Thyroid gland (tissue), 4 donors: ENCODE data around the gene CYP26B1.

Source experiments
- POLR2A ChIP-seq, 2 donors: fragments of 450-650 bp; IDR thresholded peaks; one replicate each; pipeline ENCODE4 v1.6.1; 2017; ENCODE audit warnings: antibody characterized with exemption in 2 of 2, mild to moderate bottlenecking in 2 of 2, moderate library complexity in 1 of 2
- TF ChIP-seq, protein P1 (sequence below), 6 experiments: fragments of 200-600 bp in 3 of 6; fragments of 450-650 bp in 3 of 6; sonication (generic) in 3 of 6; IDR thresholded peaks; one replicate each; pipeline ENCODE4 v1.5.1; 2016 to 2019; ENCODE audit warnings: antibody characterized with exemption in 6 of 6, mild to moderate bottlenecking in 2 of 6, inconsistent platforms in 1 of 6, moderate library complexity in 1 of 6

DNA sequence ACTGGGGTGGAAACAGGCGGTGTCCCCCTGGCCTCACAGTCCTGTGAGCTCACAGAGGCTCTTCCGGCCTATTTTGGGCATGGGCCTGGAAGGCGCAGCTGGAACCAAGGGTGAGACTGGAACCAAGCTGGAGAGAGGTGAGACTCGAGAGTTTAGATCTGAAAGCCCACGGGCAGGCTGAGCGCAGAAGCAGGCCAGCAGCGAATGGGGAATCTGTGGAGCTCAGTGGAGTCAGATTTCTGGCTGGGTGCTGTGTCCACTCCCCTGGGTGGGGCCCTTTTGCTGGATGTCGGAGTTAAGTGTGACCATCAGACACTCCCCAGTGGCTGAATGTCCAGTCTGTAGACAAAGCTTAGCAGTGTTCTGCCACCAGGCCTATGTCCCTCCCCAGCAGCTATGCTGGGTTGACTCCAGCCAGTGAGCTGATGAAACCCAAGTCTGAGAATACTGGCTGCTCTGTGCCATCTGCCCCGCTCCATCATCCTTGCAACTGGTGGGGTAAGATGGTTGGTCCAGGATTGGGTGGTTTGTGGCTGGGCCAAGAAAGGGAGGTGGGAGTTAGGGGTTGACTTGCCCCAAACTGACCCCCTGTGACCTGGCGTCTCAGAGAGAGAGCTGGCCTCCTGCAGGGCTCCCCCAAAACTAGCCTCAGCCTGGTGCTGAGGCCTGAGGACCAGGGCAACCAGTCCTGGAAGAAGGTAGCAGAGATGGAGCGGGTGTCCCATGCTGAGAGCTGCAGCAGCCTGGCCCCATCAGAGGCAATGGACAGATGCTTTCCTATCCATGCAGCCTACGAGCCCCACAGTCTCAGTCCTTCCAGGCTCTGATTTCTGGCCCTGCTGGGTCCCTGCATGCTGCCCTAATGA, 34.4 kb downstream of the CYP26B1 start:
- TF ChIP-seq, protein P1, sequence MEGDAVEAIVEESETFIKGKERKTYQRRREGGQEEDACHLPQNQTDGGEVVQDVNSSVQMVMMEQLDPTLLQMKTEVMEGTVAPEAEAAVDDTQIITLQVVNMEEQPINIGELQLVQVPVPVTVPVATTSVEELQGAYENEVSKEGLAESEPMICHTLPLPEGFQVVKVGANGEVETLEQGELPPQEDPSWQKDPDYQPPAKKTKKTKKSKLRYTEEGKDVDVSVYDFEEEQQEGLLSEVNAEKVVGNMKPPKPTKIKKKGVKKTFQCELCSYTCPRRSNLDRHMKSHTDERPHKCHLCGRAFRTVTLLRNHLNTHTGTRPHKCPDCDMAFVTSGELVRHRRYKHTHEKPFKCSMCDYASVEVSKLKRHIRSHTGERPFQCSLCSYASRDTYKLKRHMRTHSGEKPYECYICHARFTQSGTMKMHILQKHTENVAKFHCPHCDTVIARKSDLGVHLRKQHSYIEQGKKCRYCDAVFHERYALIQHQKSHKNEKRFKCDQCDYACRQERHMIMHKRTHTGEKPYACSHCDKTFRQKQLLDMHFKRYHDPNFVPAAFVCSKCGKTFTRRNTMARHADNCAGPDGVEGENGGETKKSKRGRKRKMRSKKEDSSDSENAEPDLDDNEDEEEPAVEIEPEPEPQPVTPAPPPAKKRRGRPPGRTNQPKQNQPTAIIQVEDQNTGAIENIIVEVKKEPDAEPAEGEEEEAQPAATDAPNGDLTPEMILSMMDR (IDR thresholded peaks at IDR 0.05) = no peak
- no peak for TF ChIP-seq POLR2A (IDR thresholded peaks at IDR 0.05)
